CD4-positive, alpha-beta T cell treated with Interleukin-4 for 1 hour (primary cell): Measurements from ENCODE around the gene UBN1.

ENCODE experiments used
- DNase-seq, 2 donors: peaks; one replicate each; pipeline ENCODE4 v3.0.0-alpha.2; 2020 to 2022

UBN1 gene

GRCh38 chr16:4846901-4847773, at the start of gene UBN1, which contains the start of gene GLYR1:
UBN1 (plus strand) TSS chr16:4847481; CDS start chr16:4852918, 5,437 bp downstream.
GLYR1 (minus strand) TSS chr16:4847288; CDS start chr16:4847265, 23 bp downstream.
- peak; percentile 98 to 99 for DNase-seq

- DNase-seq: no peak
These were observed 49.5 kb upstream of the UBN1 start for GRCh38 chr16:4797805-4798252.

- DNase-seq: no peak
These were observed 48.8 kb upstream of the UBN1 start for GRCh38 chr16:4798456-4798855.

GRCh38 chr16:4799171-4799855, 48.0 kb upstream of the UBN1 start:
- DNase-seq: no peak

GRCh38 chr16:4800290-4801041, 46.8 kb upstream of the UBN1 start:
- no peak for DNase-seq

GRCh38 chr16:4801051-4801961, 46.0 kb upstream of the UBN1 start:
- DNase-seq: no peak

- peak; percentile 89 to 90 for DNase-seq
These were observed 45.2 kb upstream of the UBN1 start, which contains the start of gene ROGDI for GRCh38 chr16:4801962-4802658. ROGDI (minus strand) TSS chr16:4802633; CDS start chr16:4802571, 62 bp downstream.

- DNase-seq: peak; percentile 88 to 89
These were observed 44.5 kb upstream of the UBN1 start for GRCh38 chr16:4802659-4803287.

GRCh38 chr16:4803401-4803844, 43.9 kb upstream of the UBN1 start:
- DNase-seq: no peak

GRCh38 chr16:4803898-4804762, 43.2 kb upstream of the UBN1 start:
- DNase-seq: no peak

- no peak for DNase-seq
These were observed 42.0 kb upstream of the UBN1 start for GRCh38 chr16:4805231-4805630.

GRCh38 chr16:4806280-4806679, 41.0 kb upstream of the UBN1 start:
- DNase-seq: no peak

- no peak for DNase-seq
These were observed 36.0 kb upstream of the UBN1 start for GRCh38 chr16:4811242-4811641.

- no peak for DNase-seq
These were observed 35.5 kb upstream of the UBN1 start for GRCh38 chr16:4811773-4812172.

GRCh38 chr16:4813251-4814003, 33.9 kb upstream of the UBN1 start:
- DNase-seq: no peak

GRCh38 chr16:4814046-4814445, 33.2 kb upstream of the UBN1 start:
- DNase-seq: no peak

- no peak for DNase-seq
These were observed 32.6 kb upstream of the UBN1 start for GRCh38 chr16:4814542-4815173.

- no peak for DNase-seq
These were observed 26.6 kb upstream of the UBN1 start for GRCh38 chr16:4820652-4821051.
